ENCODE measurements around the gene KLHL36. TPM values are rescaled to one million over a fixed set of nuclear protein-coding genes. Genes with fewer than 3 reads are reported as not detected.
A peak's percentile ranks its signal among the peaks of the same experiment; 100 is the strongest.

Gene KLHL36
- total and polyA plus RNA-seq, 4 donors, result 11.5 to 53.6 (median 16.9) TPM

GRCh38 chr16:84603140-84603816 is 45.0 kb upstream of the KLHL36 start:
- H3K27me3 ChIP-seq (ENCODE audit: control insufficient read depth in 4 of 4, insufficient read depth in 4 of 4, low read length in 3 of 4), result no peaks in the 10 kb centered on the region
- H3K4me1 ChIP-seq (ENCODE audit: control insufficient read depth in 4 of 4, insufficient read depth in 4 of 4, low read length in 3 of 4), result peaks cover 0 to 7% (median 5%) of the 10 kb centered on the region in 4 donors
- WGBS, result 74% methylated on average over 23 of the region's 23 CpGs
- no peak for DNase-seq (ENCODE audit: low spot score)
- no peak overlapping the region for H3K9ac ChIP-seq (ENCODE audit: low read depth in 1 of 2, low read length in 2 of 2)
- TF ChIP-seq ATF3 (IDR thresholded peaks at IDR 0.05) (no peak), RXRA (IDR thresholded peaks at IDR 0.05) (no peak), MAX (IDR thresholded peaks at IDR 0.05) (no peak), EGR1 (IDR thresholded peaks at IDR 0.05; ENCODE audit: low read depth in 2 of 2) (no peak), HNF4A (conservative IDR thresholded peaks at IDR 0.05) (no peak), RAD21 (IDR thresholded peaks at IDR 0.05) (no peak), CTCF (IDR thresholded peaks at IDR 0.05; ENCODE audit: low read depth, low read length, missing input control) (no peak), GABPA (IDR thresholded peaks at IDR 0.05 in 1 of 2, conservative IDR thresholded peaks at IDR 0.05 in 1 of 2) (no peak), NR2F2 (IDR thresholded peaks at IDR 0.05) (no peak)
- no peaks in the 10 kb centered on the region for H3K36me3 ChIP-seq (ENCODE audit: control insufficient read depth in 4 of 4, insufficient read depth in 3 of 4, low read depth in 1 of 4, low read length in 3 of 4)
- H3K4me3 ChIP-seq (ENCODE audit: low read depth in 1 of 3, low read length in 3 of 3), result no peak overlapping the region
- peak overlapping the region; percentile 64 to 73 for H3K27ac ChIP-seq (ENCODE audit: low read depth in 1 of 2, low read length in 2 of 2)
- no peaks in the 10 kb centered on the region for H3K9me3 ChIP-seq (ENCODE audit: control insufficient read depth in 4 of 4, low read length in 3 of 4)

- H3K27ac ChIP-seq (ENCODE audit: low read depth in 1 of 2, low read length in 2 of 2), result peak overlapping the region in 1 of 2 donors; percentile 73
- H3K4me3 ChIP-seq (ENCODE audit: low read depth in 1 of 3, low read length in 3 of 3), result no peak overlapping the region
- DNase-seq (ENCODE audit: low spot score), result no peak
- peaks cover 0 to 7% (median 5%) of the 10 kb centered on the region in 4 donors for H3K4me1 ChIP-seq (ENCODE audit: control insufficient read depth in 4 of 4, insufficient read depth in 4 of 4, low read length in 3 of 4)
- 87% methylated on average over 10 of the region's 10 CpGs for WGBS
- no peak overlapping the region for H3K9ac ChIP-seq (ENCODE audit: low read depth in 1 of 2, low read length in 2 of 2)
- H3K27me3 ChIP-seq (ENCODE audit: control insufficient read depth in 4 of 4, insufficient read depth in 4 of 4, low read length in 3 of 4), result no peaks in the 10 kb centered on the region
- no peaks in the 10 kb centered on the region for H3K9me3 ChIP-seq (ENCODE audit: control insufficient read depth in 4 of 4, low read length in 3 of 4)
- no peaks in the 10 kb centered on the region for H3K36me3 ChIP-seq (ENCODE audit: control insufficient read depth in 4 of 4, insufficient read depth in 3 of 4, low read depth in 1 of 4, low read length in 3 of 4)
- TF ChIP-seq ZBTB33 (IDR thresholded peaks at IDR 0.05) (no peak), REST (IDR thresholded peaks at IDR 0.05) (no peak), FOXA1 (IDR thresholded peaks at IDR 0.05) (no peak), HNF4G (IDR thresholded peaks at IDR 0.05) (no peak), NR2F2 (IDR thresholded peaks at IDR 0.05) (no peak), RAD21 (IDR thresholded peaks at IDR 0.05) (no peak), CTCF (IDR thresholded peaks at IDR 0.05; ENCODE audit: low read depth, low read length, missing input control) (no peak), FOXA2 (IDR thresholded peaks at IDR 0.05) (no peak), JUND (IDR thresholded peaks at IDR 0.05) (no peak), GABPA (IDR thresholded peaks at IDR 0.05 in 1 of 2, conservative IDR thresholded peaks at IDR 0.05 in 1 of 2) (no peak), HNF4A (conservative IDR thresholded peaks at IDR 0.05) (no peak), RXRA (IDR thresholded peaks at IDR 0.05) (no peak)
Measured at GRCh38 chr16:84603940-84604339, 44.4 kb upstream of the KLHL36 start.

All from liver (tissue), 9 donors.